PC-9 (cell line): ENCODE results near the gene GSE1. TPM values are rescaled to one million over a fixed set of nuclear protein-coding genes. Genes with fewer than 3 reads are reported as not detected.

ENCODE experiments used
- BruUV-seq: library from RNA; stranded (reverse); fragments of 400-500 nt; replicated peaks from 2 replicates; lab custom pipeline; 2021; lab: Mats Ljungman, UMichigan
- CTCF ChIA-PET: fragments of 300-600 bp; sonication (Branson Sonifier 250); formaldehyde crosslinking; loops from one replicate; lab custom pipeline; 2022; ENCODE audit warnings: antibody characterized with exemption; lab: Charles Lee
- POLR2A ChIA-PET: fragments of 300-600 bp; sonication (Branson Sonifier 250); formaldehyde crosslinking; loops from one replicate; lab custom pipeline; 2022; ENCODE audit warnings: antibody characterized with exemption; ENCODE audit not compliant: unreplicated experiment; lab: Charles Lee
- DNase-seq, 2 experiments: peaks; one replicate each; pipeline versions ENCODE4 v3.0.0 to v3.0.0-alpha.2; 2015 to 2022; ENCODE audit warnings: mixed read lengths in 1 of 2
- H2AFZ ChIP-seq: fragments of 200-600 bp; sonication (generic); 2 replicates; pipeline ENCODE4 v1.8.1; 2017; ENCODE audit warnings: antibody characterized with exemption
- H3F3A ChIP-seq: fragments of 200-600 bp; sonication (generic); 2 replicates; pipeline ENCODE4 v1.8.1; 2017; ENCODE audit warnings: antibody characterized with exemption, mild to moderate bottlenecking, low read depth; ENCODE audit not compliant: insufficient read depth
- H3K27ac ChIP-seq: fragments of 200-600 bp; sonication (generic); 2 replicates; pipeline ENCODE4 v1.6.1; 2016; ENCODE audit warnings: mixed run types
- H3K27me3 ChIP-seq: fragments of 200-600 bp; sonication (generic); 2 replicates; pipeline ENCODE4 v1.6.1; 2016; ENCODE audit warnings: low read depth, mixed run types; ENCODE audit not compliant: insufficient read depth
- H3K36me3 ChIP-seq: fragments of 200-600 bp; sonication (generic); 2 replicates; pipeline ENCODE4 v1.6.1; 2016; ENCODE audit warnings: low read depth, mixed run types
- H3K4me1 ChIP-seq: fragments of 200-600 bp; sonication (generic); replicated peaks from 2 replicates; pipeline ENCODE4 v1.6.1; 2016; ENCODE audit warnings: mixed run types; ENCODE audit not compliant: insufficient read depth
- H3K4me2 ChIP-seq: fragments of 200-600 bp; sonication (generic); 2 replicates; pipeline ENCODE4 v1.6.1; 2017; ENCODE audit warnings: mixed run types
- H3K4me3 ChIP-seq: fragments of 200-600 bp; sonication (generic); 2 replicates; pipeline ENCODE4 v1.6.1; 2016; ENCODE audit warnings: mixed run types
- H3K79me2 ChIP-seq: fragments of 200-600 bp; sonication (generic); 2 replicates; pipeline ENCODE4 v1.6.1; 2017; ENCODE audit warnings: low read depth, mixed run types
- H3K9me2 ChIP-seq: fragments of 200-600 bp; sonication (generic); 2 replicates; pipeline ENCODE4 v1.8.1; 2017; ENCODE audit warnings: mild to moderate bottlenecking; ENCODE audit not compliant: insufficient read depth
- H3K9me3 ChIP-seq: fragments of 200-600 bp; sonication (generic); 2 replicates; pipeline ENCODE4 v1.8.1; 2016; ENCODE audit warnings: low read depth; ENCODE audit not compliant: insufficient read depth
- H4K20me1 ChIP-seq: fragments of 200-600 bp; sonication (generic); 2 replicates; pipeline ENCODE4 v1.8.1; 2017; ENCODE audit not compliant: insufficient read depth
- EZH2 ChIP-seq: fragments of 200-600 bp; sonication (generic); IDR thresholded peaks from 2 replicates; pipeline ENCODE4 v1.8.0; 2017; ENCODE audit warnings: antibody characterized with exemption, low read depth
- intact Hi-C: fragments of 100-400 bp; cut with micrococcal nuclease; formaldehyde crosslinking; loops from one replicate; pipeline ENCODE4 v1.10.0; 2022; ENCODE audit not compliant: unreplicated experiment
- total RNA-seq: library from RNA; stranded (reverse); gene quantifications from 2 replicates; pipeline ENCODE4 v1.2.3, GENCODE V29; 2021
- TF ChIP-seq, protein P1 (sequence below): fragments of 200-600 bp; sonication (generic); conservative IDR thresholded peaks from 2 replicates; pipeline ENCODE4 v1.6.1; 2017; ENCODE audit warnings: mixed run types, antibody characterized with exemption, mild to moderate bottlenecking, moderate library complexity

The GSE1 gene
- total RNA-seq, 1 experiment from 2014 or later, result 83.5 TPM

DNA sequence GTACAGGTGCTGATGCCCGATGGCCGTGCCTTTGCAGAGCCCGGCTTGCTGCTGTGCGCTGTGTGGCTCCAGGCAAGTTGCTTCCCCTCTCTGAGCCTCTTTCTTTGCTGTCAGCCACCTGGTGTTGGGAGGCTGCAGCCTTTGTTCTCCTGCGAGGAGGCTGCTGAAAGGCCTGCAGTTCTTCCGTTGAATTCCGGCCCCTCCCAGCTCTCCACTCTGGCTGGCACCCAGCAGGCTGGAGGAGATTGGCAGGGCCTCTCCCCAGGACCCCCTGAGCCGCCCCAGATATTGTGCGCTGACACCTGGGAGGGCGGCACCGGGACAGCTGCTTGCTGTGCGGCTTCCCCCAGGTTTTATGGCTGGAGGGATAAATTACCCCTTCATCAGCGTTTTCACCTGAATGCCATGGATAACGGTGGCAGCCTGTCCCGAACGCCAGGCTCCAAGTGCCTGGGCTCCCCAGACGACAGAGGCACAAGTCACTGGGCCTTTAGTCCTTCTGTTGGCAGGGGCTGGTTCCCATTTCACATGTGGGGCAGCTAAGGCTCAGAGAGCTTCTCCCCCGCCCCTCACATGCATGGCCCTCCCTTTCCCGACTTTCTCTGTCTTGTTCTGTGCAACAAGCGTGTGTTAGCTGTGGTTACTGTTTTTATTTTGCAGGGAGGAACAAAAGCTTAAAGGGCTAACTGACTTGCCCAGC is 35.1 kb upstream of the GSE1 start:
- Histone ChIP-seq H3K4me2 (no peak overlapping the region), H3K9me3 (no peaks in the 10 kb centered on the region), H3K4me1 (no peaks in the 10 kb centered on the region), H4K20me1 (peaks cover 100% of the 10 kb centered on the region), H3K9me2 (no peaks in the 10 kb centered on the region), H2AFZ (no peak overlapping the region), H3K4me3 (no peak overlapping the region), H3K27me3 (no peaks in the 10 kb centered on the region), H3F3A (peaks cover 8% of the 10 kb centered on the region), H3K36me3 (no peaks in the 10 kb centered on the region), H3K27ac (no peak overlapping the region), H3K79me2 (peaks cover 54% of the 10 kb centered on the region)
- BruUV-seq, result no TSS peak
- intact Hi-C loops, result no loop called here
- TF ChIP-seq EZH2, result no peak
- TF ChIP-seq, protein P1, sequence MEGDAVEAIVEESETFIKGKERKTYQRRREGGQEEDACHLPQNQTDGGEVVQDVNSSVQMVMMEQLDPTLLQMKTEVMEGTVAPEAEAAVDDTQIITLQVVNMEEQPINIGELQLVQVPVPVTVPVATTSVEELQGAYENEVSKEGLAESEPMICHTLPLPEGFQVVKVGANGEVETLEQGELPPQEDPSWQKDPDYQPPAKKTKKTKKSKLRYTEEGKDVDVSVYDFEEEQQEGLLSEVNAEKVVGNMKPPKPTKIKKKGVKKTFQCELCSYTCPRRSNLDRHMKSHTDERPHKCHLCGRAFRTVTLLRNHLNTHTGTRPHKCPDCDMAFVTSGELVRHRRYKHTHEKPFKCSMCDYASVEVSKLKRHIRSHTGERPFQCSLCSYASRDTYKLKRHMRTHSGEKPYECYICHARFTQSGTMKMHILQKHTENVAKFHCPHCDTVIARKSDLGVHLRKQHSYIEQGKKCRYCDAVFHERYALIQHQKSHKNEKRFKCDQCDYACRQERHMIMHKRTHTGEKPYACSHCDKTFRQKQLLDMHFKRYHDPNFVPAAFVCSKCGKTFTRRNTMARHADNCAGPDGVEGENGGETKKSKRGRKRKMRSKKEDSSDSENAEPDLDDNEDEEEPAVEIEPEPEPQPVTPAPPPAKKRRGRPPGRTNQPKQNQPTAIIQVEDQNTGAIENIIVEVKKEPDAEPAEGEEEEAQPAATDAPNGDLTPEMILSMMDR, result no peak
- no peak for DNase-seq
- POLR2A ChIA-PET, result no interaction called here
- CTCF ChIA-PET, result no interaction called here

DNA sequence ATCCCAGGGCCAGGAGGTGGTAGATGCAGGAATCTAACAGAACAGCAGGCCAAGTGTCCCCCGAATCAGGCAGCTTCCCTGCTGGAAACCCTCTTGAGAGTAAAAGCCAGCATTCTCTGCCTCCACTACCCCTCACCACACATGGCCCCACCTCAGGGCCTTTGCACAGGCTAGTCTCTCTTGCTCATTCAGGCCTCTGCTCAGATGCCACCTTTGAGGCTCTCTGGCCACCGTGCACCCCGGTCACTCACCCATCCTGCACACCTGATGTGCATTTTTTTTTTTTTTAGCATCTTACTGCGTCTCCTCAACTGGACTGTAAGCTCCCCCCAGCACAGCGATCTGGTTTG is 34.5 kb upstream of the GSE1 start:
- Histone ChIP-seq H3K27ac (no peak overlapping the region), H3K4me3 (no peak overlapping the region), H2AFZ (no peak overlapping the region), H4K20me1 (peaks cover 100% of the 10 kb centered on the region), H3K27me3 (no peaks in the 10 kb centered on the region), H3K4me1 (no peaks in the 10 kb centered on the region), H3K4me2 (no peak overlapping the region), H3K36me3 (no peaks in the 10 kb centered on the region), H3K79me2 (peaks cover 50% of the 10 kb centered on the region), H3K9me3 (no peaks in the 10 kb centered on the region), H3K9me2 (no peaks in the 10 kb centered on the region), H3F3A (peaks cover 8% of the 10 kb centered on the region)
- no TSS peak for BruUV-seq
- intact Hi-C loops, result no loop called here
- POLR2A ChIA-PET, result no interaction called here
- CTCF ChIA-PET, result no interaction called here
- no peak for DNase-seq
- no peak for TF ChIP-seq EZH2
- TF ChIP-seq, protein P1, result no peak

DNA sequence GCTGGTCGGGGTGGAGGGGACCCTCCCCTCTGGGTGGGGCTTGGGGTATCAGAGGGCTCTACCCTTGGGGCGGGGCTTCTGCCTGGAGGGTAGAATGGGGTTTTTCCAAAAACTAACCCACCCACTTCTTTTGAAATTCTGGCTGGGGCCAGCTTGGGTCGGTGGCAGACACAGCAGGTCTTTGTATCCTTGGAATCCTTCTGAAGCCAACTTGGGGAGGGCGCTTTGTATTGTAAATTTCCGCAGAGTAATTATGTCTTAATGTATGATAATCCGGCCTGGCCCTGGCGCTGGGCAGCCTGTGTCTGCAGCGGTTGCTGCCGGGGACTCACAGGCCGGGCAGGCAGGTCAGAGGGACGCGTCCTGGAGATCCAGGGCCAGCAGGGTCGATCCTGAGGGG is 33.9 kb upstream of the GSE1 start:
- Histone ChIP-seq H4K20me1 (peaks cover 100% of the 10 kb centered on the region), H3K4me1 (no peaks in the 10 kb centered on the region), H3K4me3 (no peak overlapping the region), H3K9me2 (no peaks in the 10 kb centered on the region), H2AFZ (no peak overlapping the region), H3K4me2 (no peak overlapping the region), H3F3A (peaks cover 8% of the 10 kb centered on the region), H3K27me3 (no peaks in the 10 kb centered on the region), H3K36me3 (no peaks in the 10 kb centered on the region), H3K79me2 (peaks cover 46% of the 10 kb centered on the region), H3K27ac (no peak overlapping the region), H3K9me3 (no peaks in the 10 kb centered on the region)
- no peak for DNase-seq
- ChIA-PET CTCF (no interaction called here), POLR2A (no interaction called here)
- no peak for TF ChIP-seq EZH2
- intact Hi-C loops, result no loop called here
- no TSS peak for BruUV-seq
